Right ventricle myocardium superior (tissue), 1 donor: ENCODE data around the gene OR51B4. TPM values are rescaled to one million over a fixed set of nuclear protein-coding genes. Genes with fewer than 3 reads are reported as not detected.
"Not testable (repeated sequence)": the region's sequence is repeated elsewhere in the genome, so short reads cannot be mapped to it uniquely, and the experiment has no call there.

Experiments
- ATAC-seq: fragments of 200-7000 bp; cut with Tn5 transposase; one replicate; pipeline ENCODE4 v1.9.1; 2020; ENCODE audit warnings: mild to moderate bottlenecking; ENCODE audit not compliant: poor library complexity
- DNase-seq: peaks from one replicate; pipeline ENCODE4 v3.0.0-alpha.2; 2020
- intact Hi-C: fragments of 100-400 bp; cut with DNase I; formaldehyde crosslinking; loops from one replicate; pipeline ENCODE4 v1.11.2; 2022
- total RNA-seq: library from RNA; stranded (reverse); fragmentation: NEBNext Ultra II Directional; extraction: Animal tissue kit (Norgen Biotek cat#: 25700); gene quantifications from one replicate; pipeline ENCODE4 v1.2.1, GENCODE V29; 2021
- donor health status: DM: no; HTN: yes; CAD: no; lungs with severe emphysema.

The OR51B4 gene
- total RNA-seq, 1 donor from 2014 or later = not detected

DNA sequence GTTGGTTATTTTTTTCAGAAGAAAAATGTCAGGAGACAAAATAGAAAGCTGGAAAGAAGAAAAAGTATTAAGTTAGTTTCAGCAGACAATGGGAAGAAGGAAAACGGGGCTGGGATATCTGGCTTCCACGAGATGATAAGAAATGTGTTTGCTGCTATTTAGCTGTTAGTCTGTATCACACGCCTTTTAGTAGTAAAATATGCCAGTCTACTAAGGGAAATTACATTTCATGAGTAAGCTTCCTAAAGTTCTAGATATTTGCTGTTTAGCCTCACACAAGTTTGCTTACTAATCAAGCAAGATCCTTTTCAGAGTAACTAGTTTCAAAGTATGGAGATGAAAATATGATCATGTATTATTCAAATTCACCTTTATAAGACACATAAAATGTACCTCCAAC is 1.5 kb downstream of the OR51B4 start:
- no peak for ATAC-seq
- DNase-seq = no peak
- intact Hi-C loops = no loop called here

DNA sequence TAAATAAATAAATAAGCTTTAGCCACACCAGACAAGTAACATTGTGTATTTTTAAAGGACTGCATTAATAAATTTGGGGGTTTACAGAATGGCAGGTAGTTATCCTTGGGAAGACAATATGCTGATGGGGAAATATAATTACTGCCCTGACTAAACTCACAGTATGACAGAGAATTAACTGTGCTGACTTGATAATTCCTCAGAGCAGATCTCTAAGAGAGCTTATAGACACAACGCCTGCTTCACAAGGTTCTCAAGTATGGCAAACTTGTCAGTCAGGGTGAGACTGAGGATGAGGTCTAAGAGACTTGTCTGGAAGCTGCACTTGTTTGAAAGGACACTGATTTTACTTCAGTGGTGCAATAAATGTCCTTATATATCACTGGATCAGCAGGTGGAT is 3.3 kb downstream of the OR51B4 start:
- ATAC-seq (no peak), DNase-seq (no peak)
- intact Hi-C loops = no loop called here

DNA sequence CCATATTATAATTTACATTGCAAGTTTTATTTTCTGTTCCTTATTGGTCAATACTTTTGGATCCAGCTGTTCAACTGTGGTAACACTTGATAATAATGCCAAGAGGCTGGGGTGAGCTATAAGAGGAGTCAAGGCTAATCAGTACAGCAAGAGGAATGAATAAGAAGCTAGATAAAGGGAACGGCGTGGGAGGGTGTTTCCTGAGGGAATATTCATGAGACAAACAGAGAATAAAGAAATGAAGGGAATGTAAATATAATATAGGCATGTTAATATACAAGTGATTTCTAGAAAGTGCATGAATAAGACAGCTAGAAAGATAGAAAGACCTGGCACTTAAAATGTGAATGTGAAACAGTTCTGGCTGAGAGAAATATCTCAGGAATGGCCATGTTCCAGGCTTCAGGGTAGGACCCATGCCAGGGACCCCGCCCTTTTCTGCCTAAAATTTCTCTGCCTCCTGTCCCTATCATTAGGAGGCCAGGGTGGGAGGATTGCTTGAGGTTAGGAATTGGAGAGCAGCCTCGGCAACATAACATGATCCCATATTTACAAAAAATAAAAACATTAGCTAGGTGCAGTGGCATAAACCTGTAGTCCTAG is 3.9 kb downstream of the OR51B4 start:
- DNase-seq (no peak), ATAC-seq (no peak)
- intact Hi-C loops = no loop called here

DNA sequence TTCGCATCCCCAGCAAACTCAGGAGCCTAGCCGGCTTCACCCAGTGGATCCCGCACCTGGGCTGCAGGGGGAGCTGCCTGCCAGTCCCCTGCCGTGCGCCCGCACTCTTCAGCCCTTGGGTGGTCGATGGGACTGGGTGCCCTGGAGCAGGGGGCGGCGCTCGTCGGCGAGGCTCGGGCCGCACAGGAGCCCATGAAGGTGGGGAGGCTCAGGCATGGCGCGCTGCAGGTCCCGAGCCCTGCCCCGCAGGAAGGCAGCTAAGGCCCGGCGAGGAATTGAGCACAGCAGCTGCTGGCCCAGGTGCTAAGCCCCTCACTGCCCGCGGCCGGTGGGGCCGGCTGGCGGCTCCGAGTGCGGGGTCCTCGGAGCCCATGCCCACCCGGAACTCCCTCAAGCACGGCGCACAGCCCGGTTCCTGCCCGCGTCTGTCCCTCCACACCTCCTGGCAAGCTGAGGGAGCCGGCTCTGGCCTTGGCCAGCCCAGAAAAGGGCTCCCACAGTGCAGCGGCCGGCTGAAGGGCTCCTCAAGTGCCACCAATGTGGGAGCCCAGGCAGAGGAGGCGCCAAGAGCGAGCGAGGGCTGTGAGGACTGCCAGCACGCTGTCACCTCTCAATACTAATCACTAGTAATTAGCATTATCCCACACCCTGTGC is 7.3 kb downstream of the OR51B4 start:
- intact Hi-C loops, ATAC-seq, DNase-seq: not testable (repeated sequence)

DNA sequence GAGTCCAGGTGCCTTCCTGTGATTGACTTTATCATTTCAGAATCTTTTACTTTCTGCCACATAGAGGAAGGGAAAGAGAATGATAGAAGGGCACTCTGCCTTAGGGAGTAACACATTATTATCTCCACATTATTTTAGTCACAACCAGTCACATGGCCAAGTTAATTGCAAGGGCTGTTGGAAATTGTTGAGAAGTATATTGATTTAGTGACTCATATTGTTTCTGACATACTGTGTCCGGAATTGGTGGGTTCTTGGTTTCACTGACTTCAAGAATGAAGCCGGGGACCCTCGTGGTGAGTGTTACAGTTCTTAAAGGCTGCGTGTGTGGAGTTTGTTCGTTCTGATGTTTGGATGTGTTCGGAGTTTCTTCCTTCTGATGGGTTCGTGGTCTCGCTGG is 8.7 kb downstream of the OR51B4 start:
- no peak for ATAC-seq

DNA sequence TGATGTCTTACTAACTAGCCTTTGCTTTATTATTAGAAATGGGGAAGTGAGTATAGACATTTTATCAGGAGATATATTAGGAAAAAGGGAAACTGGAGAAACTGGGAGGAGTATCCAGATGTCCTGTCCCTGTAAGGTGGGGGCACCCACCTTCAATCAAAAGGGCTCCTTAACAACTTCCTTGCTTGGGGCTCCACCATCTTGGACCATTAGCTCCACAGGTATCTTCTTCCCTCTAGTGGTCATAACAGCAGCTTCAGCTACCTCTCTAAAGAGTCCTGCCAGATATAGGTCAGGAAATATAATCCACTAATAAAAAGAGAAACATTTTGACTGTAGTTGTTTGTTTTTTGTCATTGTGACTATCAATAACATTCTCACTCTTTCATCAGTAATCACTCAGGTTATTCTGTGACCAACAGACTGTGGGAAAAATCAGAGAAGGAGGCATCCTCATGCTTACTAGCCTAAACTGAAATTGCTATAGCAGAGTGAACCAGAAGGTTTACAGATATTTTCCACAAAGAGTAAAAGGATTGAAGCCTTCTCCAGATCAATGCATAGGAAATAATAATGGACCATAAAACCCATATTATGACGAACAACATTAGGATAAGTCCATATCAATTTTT is 10.4 kb downstream of the OR51B4 start:
- ATAC-seq (no peak), DNase-seq (no peak)
- intact Hi-C loops = no loop called here

More for the DNA sequence above, 8.7 kb downstream of the OR51B4 start:
- DNase-seq = no peak
- intact Hi-C loops = no loop called here

DNA sequence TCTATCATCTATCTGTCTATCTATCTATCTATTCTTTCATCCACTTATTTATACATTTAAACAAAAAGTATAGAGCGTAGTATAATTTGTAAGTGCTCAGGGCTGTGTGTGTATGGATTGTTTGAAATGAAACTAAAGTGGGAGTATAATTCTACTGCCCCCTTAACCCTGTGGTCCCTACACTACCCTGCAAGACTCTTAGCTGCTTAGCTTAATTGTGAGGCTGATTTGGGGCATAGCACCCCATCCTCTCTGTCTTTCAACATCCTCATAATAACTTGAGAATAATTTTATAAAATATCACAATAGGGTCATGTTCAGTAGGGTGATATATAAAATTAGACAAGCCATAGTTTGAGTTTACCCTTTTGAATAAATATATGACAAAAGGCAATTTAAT is 11.6 kb downstream of the OR51B4 start:
- intact Hi-C loops = no loop called here
- DNase-seq = no peak
- ATAC-seq = no peak

DNA sequence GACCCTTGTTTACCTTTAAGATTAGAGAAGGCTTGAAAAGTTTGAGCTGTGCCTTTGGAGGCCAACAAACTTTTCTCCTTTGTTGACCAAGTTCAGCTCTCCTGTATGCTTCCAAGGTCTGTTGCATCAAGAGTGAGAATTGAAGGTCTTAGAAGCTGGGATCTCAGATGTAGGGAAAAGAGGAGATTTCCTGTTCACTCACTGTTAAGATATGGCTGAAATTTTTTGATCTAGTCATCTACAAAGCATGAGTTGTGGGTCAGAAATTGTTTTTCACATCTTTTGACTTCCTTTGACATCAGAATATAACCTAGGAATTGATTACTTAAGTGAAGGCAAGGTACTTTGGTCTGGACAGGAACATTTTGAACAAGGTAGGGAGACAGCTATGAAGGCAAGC is 12.1 kb downstream of the OR51B4 start:
- ATAC-seq = no peak
- no peak for DNase-seq
- intact Hi-C loops = no loop called here

DNA sequence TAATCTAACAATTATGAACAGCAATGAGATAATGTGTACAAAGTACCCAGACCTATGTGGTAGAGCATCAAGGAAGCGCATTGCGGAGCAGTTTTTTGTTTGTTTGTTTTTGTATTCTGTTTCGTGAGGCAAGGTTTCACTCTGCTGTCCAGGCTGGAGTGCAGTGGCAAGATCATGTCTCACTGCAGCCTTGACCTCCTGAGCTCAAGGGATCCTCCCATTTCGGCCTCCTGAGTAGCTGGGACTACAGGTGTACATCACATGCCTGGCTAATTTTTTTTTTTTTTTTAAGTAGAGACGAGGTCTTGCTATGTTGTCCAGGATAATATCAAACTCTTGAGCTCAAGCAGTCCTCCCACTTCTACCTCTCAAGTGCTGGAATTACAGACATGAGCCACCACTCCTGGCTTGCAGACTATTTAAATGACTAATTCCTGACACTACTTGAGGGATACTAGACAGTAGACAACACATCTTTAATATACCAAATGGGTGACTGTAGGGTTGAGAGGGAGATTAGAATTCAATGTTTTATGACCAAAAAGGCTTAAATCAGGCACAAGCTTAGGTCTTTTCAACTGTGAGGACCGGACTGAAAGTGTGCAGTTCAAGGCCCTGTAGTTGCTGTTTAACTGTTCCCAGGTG is 12.7 kb downstream of the OR51B4 start:
- no peak for ATAC-seq
- DNase-seq = no peak
- intact Hi-C loops = no loop called here

DNA sequence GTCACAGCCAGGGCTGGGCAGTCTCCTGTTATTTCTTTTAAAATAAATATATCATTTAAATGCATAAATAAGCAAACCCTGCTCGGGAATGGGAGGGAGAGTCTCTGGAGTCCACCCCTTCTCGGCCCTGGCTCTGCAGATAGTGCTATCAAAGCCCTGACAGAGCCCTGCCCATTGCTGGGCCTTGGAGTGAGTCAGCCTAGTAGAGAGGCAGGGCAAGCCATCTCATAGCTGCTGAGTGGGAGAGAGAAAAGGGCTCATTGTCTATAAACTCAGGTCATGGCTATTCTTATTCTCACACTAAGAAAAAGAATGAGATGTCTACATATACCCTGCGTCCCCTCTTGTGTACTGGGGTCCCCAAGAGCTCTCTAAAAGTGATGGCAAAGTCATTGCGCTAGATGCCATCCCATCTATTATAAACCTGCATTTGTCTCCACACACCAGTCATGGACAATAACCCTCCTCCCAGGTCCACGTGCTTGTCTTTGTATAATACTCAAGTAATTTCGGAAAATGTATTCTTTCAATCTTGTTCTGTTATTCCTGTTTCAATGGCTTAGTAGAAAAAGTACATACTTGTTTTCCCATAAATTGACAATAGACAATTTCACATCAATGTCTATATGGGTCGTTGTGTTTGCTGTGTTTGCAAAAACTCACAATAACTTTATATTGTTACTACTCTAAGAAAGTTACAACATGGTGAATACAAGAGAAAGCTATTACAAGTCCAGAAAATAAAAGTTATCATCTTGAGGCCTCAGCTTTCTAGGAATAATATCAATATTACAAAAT is 13.4 kb downstream of the OR51B4 start:
- intact Hi-C loops = no loop called here
- no peak for ATAC-seq
- DNase-seq = no peak

DNA sequence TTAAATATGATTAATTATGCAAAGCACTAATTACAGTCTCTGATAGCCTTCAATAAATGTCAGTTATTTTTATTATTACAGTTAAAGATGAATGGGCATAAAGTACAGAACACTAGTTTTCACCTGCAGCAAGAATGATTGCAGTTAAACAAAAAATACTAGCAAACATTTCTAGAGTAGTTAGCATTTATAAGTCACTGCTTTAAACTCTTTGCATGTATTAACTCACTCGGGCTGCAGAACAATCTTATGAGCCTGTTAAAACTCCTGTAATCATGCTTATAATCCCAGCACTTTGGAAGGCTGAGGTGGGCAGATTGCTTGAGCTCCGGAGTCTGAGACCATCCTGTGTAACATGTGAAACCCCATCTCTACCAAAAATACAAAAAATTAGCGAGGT is 14.8 kb downstream of the OR51B4 start:
- DNase-seq (no peak), ATAC-seq (no peak)
- intact Hi-C loops = no loop called here

DNA sequence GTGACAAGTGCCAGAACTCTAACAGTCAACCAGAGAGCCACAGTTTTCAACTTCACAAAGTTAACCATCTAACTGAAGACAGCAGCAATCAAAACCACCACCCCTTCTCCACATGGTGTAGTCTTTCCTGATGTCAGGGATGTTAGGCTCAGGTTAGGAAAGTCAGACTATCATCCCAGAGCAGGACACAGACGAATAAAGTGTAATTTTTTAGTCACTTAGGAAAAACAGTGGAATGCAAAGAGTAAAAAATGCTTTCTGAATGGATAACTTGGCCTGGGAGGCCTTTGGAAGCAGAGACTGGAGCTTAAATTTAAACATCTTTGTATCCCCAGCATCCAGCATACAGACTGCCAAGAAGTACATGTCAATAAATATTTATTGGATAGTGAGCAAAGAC is 15.4 kb downstream of the OR51B4 start:
- DNase-seq (no peak), ATAC-seq (no peak)
- intact Hi-C loops = no loop called here

DNA sequence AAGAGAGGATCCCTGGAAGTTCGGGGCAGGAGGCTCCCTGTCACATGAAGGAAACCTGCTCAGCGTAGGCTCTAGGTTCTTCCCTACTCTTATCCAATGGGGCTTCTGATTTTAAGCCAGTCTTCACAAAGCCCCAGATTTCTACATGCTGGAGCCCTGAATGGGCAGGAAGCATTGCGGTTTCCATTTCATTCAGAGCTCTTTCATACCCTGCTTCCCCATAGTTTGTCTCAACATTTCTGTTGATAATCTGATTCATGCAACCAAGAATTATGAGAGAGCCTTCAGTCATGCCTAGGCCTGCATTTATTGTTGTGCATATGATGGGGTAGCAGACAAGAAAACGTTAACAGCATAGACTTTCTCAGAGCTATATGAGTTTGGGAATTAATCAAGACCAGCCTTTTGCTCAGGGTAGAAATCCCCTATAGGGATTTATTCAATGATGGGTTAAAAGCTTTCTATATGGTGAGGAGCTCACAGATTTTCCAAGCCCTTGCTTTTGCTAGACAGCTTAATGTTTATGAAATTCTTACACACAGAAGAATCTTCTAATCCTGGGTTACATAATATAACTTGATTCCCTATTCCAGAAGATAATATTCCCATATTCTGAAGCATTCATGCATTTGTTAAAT is 15.9 kb downstream of the OR51B4 start:
- intact Hi-C loops = no loop called here
- DNase-seq (no peak), ATAC-seq (no peak)

DNA sequence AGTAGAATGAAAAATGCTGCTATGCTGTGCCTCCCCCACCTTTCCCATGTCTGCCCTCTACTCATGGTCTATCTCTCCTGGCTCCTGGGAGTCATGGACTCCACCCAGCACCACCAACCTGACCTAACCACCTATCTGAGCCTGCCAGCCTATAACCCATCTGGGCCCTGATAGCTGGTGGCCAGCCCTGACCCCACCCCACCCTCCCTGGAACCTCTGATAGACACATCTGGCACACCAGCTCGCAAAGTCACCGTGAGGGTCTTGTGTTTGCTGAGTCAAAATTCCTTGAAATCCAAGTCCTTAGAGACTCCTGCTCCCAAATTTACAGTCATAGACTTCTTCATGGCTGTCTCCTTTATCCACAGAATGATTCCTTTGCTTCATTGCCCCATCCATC is 17.1 kb downstream of the OR51B4 start:
- no peak for DNase-seq
- intact Hi-C loops = no loop called here

DNA sequence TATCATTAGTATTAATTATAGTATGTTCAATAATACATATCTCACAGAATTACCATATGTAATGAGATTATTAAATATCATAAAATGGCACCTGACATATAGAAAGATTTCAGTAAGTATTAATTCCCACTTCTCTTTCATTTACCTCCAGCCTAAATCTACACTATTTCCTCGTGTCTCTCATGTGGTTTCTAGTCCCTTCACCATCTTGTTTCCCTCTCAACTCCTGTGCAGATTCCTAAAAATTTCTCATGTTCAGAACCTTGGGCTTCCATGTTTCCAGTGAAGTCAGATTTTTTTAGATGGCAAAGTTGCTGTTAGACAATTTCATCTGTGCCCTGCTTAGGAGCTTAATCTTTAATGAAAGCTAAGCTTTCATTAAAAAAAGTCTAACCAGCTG is 17.9 kb downstream of the OR51B4 start:
- intact Hi-C loops = no loop called here
- ATAC-seq = no peak

More for the DNA sequence above, 17.1 kb downstream of the OR51B4 start:
- ATAC-seq = no peak

DNA sequence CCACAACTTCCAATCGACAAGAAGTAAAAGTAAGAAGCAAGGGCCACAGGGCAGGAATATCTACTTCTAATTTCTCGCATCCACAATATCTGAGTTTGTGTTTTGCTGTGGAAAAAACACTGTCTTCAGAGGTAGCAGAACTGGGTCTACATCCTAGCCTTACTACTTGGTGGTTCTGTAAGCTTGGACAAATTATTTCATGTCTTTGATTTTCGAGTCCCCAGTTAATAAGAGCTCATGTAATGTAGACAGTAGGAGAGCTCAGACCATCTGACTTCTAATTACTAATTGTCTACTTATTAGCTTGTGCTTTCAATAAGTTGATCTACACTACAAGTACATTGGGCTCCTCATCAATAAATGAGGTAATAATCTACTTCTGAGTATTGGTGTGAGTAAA is 18.7 kb downstream of the OR51B4 start:
- intact Hi-C loops = no loop called here
- ATAC-seq = no peak
- no peak for DNase-seq

More for the DNA sequence above, 17.9 kb downstream of the OR51B4 start:
- DNase-seq = no peak

DNA sequence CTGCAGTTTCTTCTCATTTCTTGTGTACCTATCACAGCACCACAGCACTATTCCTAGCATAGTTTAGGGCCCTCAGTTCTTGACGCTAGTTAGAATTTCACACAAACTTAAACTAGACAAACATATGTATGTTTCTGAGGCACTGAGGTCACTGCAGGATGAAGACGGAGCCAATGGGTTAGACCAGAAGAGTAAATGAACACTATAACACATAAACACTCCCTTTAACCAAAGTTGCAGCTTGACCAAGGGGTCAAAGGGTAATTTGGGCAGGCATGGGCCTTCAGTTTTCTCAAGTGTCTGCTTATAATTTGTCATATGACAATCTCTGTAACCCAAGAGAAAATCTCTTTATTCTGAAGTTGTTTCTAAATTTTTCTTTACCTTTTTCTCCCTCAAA is 19.1 kb downstream of the OR51B4 start:
- no peak for DNase-seq
- no peak for ATAC-seq
- intact Hi-C loops = no loop called here

DNA sequence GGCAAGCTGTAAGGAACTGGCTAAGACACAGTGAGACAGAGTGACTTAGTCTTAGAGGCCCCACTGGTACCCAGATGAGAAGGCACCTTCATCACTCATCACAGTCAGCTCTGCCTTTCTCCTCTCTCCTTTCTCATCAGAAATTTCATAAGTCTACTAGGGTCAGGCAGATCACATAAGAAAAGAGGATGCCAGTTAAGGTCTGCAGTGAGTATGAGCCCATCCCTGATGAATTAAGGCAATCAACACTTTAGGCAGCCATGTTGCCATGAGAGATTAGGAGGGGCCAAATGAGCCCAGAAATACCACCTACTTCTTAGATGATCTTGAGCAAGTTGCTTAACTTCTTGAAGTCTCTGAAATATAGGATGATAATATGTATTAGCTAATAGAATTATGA is 20.1 kb downstream of the OR51B4 start:
- ATAC-seq = no peak
- no peak for DNase-seq
- intact Hi-C loops = no loop called here
